OCI-LY3 (cell line): Measurements from ENCODE around the gene HSD17B2.

Source experiments
- H2AFZ ChIP-seq: fragments of 200-600, 300-600 bp; shearing (Covaris generic); 2 replicates; pipeline ENCODE4 v1.6.0; 2014; ENCODE audit warnings: antibody characterized with exemption, low read depth, low read length
- H3K27ac ChIP-seq: fragments of 200-600, 300-600 bp; sonication (generic); 2 replicates; pipeline ENCODE4 v1.5.1; 2014; ENCODE audit warnings: mild to moderate bottlenecking, low read length, moderate library complexity, mixed read lengths
- H3K27me3 ChIP-seq: fragments of 200-600, 300-600 bp; sonication (generic); 2 replicates; pipeline ENCODE4 v1.6.1; 2014; ENCODE audit warnings: low read depth, low read length, mixed read lengths
- H3K36me3 ChIP-seq: fragments of 200-600, 300-600 bp; sonication (generic); replicated peaks from 2 replicates; pipeline ENCODE3; 2014; ENCODE audit warnings: low read depth, low read length, mixed read lengths
- H3K4me1 ChIP-seq: fragments of 300-600, 200-600 bp; sonication (generic); 2 replicates; pipeline ENCODE4 v1.6.1; 2014; ENCODE audit warnings: low read length, mixed read lengths
- H3K4me2 ChIP-seq: fragments of 200-600, 300-600 bp; sonication (generic); 2 replicates; pipeline ENCODE4 v1.6.1; 2014; ENCODE audit warnings: low read length, mixed read lengths
- H3K4me3 ChIP-seq: fragments of 300-600, 200-600 bp; sonication (generic); 2 replicates; pipeline ENCODE4 v1.5.1; 2014; ENCODE audit warnings: antibody characterized with exemption, mild to moderate bottlenecking, low read length, moderate library complexity
- H3K79me2 ChIP-seq: fragments of 300-600, 200-600 bp; shearing (Covaris generic); 2 replicates; pipeline ENCODE4 v1.6.1; 2014; ENCODE audit warnings: mild to moderate bottlenecking, low read length, mixed read lengths
- H3K9ac ChIP-seq: fragments of 300-600, 200-600 bp; shearing (Covaris generic); 2 replicates; pipeline ENCODE4 v1.6.0; 2014; ENCODE audit warnings: mild to moderate bottlenecking, low read length, moderate library complexity
- H3K9me3 ChIP-seq: fragments of 200-600, 300-600 bp; shearing (Covaris generic); 2 replicates; pipeline ENCODE4 v1.6.1; 2014; ENCODE audit warnings: low read length, mixed read lengths; ENCODE audit not compliant: insufficient read depth
- H4K20me1 ChIP-seq: fragments of 200-600, 300-600 bp; sonication (generic); 2 replicates; pipeline ENCODE4 v1.6.1; 2016; ENCODE audit warnings: low read length, mixed read lengths; ENCODE audit not compliant: insufficient read depth
- CTCF ChIP-seq: fragments of 200-600, 300-600 bp; sonication (generic); IDR thresholded peaks from 2 replicates; pipeline ENCODE4 v1.5.1; 2014; ENCODE audit warnings: antibody characterized with exemption, low read length, low read depth
- EZH2phosphoT487 ChIP-seq: fragments of 200-600 bp; shearing (Covaris generic); IDR thresholded peaks from 2 replicates; pipeline ENCODE4 v1.6.1; 2018; ENCODE audit warnings: antibody characterized with exemption, mixed run types, low read depth

Gene HSD17B2

GRCh38 chr16:82074019-82074558 is 39.0 kb downstream of the HSD17B2 start:
- Histone ChIP-seq H3K79me2 (no peaks in the 10 kb centered on the region), H3K36me3 (no peaks in the 10 kb centered on the region), H3K9me3 (no peaks in the 10 kb centered on the region), H3K4me2 (no peak overlapping the region), H3K4me3 (no peak overlapping the region), H4K20me1 (no peaks in the 10 kb centered on the region), H3K27me3 (peaks cover 4% of the 10 kb centered on the region), H3K27ac (no peak overlapping the region), H3K4me1 (no peaks in the 10 kb centered on the region), H3K9ac (no peak overlapping the region), H2AFZ (no peak overlapping the region)
- TF ChIP-seq EZH2phosphoT487 (no peak), CTCF (no peak)

GRCh38 chr16:82078125-82078524 is 43.1 kb downstream of the HSD17B2 start:
- Histone ChIP-seq H3K27me3 (peaks cover 16% of the 10 kb centered on the region), H3K4me3 (no peak overlapping the region), H3K9me3 (no peaks in the 10 kb centered on the region), H3K4me1 (no peaks in the 10 kb centered on the region), H4K20me1 (no peaks in the 10 kb centered on the region), H3K4me2 (no peak overlapping the region), H3K36me3 (no peaks in the 10 kb centered on the region), H3K9ac (no peak overlapping the region), H3K79me2 (no peaks in the 10 kb centered on the region), H3K27ac (no peak overlapping the region), H2AFZ (no peak overlapping the region)
- no peak for TF ChIP-seq CTCF

- no peaks in the 10 kb centered on the region for H3K4me1 ChIP-seq
- H4K20me1 ChIP-seq, result no peaks in the 10 kb centered on the region
- peaks cover 21% of the 10 kb centered on the region for H3K27me3 ChIP-seq
- H3K9me3 ChIP-seq, result no peaks in the 10 kb centered on the region
- no peak overlapping the region for H2AFZ ChIP-seq
- no peaks in the 10 kb centered on the region for H3K36me3 ChIP-seq
- H3K4me3 ChIP-seq, result no peak overlapping the region
- H3K4me2 ChIP-seq, result no peak overlapping the region
- H3K27ac ChIP-seq, result no peak overlapping the region
- H3K79me2 ChIP-seq, result no peaks in the 10 kb centered on the region
- no peak for TF ChIP-seq CTCF
- no peak overlapping the region for H3K9ac ChIP-seq
Measured at GRCh38 chr16:82079892-82080291, 44.8 kb downstream of the HSD17B2 start.

- H3K79me2 ChIP-seq, result no peaks in the 10 kb centered on the region
- H3K27ac ChIP-seq, result no peak overlapping the region
- no peaks in the 10 kb centered on the region for H3K9me3 ChIP-seq
- H3K4me2 ChIP-seq, result no peak overlapping the region
- no peak overlapping the region for H3K9ac ChIP-seq
- H3K36me3 ChIP-seq, result no peaks in the 10 kb centered on the region
- H2AFZ ChIP-seq, result no peak overlapping the region
- no peaks in the 10 kb centered on the region for H4K20me1 ChIP-seq
- H3K4me3 ChIP-seq, result no peak overlapping the region
- no peak for TF ChIP-seq CTCF
- no peak for TF ChIP-seq EZH2phosphoT487
- peaks cover 35% of the 10 kb centered on the region for H3K27me3 ChIP-seq
- H3K4me1 ChIP-seq, result no peaks in the 10 kb centered on the region
Measured at GRCh38 chr16:82081264-82081663, 46.2 kb downstream of the HSD17B2 start.
